Activated T-helper 17 cell treated with anti-CD3 and anti-CD28 coated beads, Interleukin-2, amount 50 U/mL, for 72 hours (primary cell): Measurements from ENCODE around the gene NUCB1. TPM values are rescaled to one million over a fixed set of nuclear protein-coding genes. Genes with fewer than 3 reads are reported as not detected.

ENCODE experiments used
- total RNA-seq, 2 donors: library from RNA; stranded (reverse); gene quantifications; one replicate each; pipeline ENCODE4 v1.2.3, GENCODE V29; 2022

NUCB1 gene
- total RNA-seq, 2 donors from 2014 or later: 158 to 184 TPM

Other genes with a start within 250 kb of the NUCB1 start
- 1 to 10 TPM in 1 of 2 donors, under 1 TPM in 1; 0.65 to 2.9 TPM for gene NTN5, start 227.3 kb upstream of the NUCB1 start, total RNA-seq
- gene FUT2, start 204.3 kb upstream of the NUCB1 start, total RNA-seq: not detected
- 1 to 10 TPM; 1.1 to 1.7 TPM for gene MAMSTR, start 180.6 kb upstream of the NUCB1 start, total RNA-seq
- under 1 TPM; 0.19 to 0.67 TPM for gene RASIP1, start 159.7 kb upstream of the NUCB1 start, total RNA-seq
- not detected for gene IZUMO1, start 153.4 kb upstream of the NUCB1 start, total RNA-seq
- gene FUT1, start 147.7 kb upstream of the NUCB1 start, total RNA-seq: under 1 TPM; 0.30 to 0.40 TPM
- not detected for gene FGF21, start 144.8 kb upstream of the NUCB1 start, total RNA-seq
- gene BCAT2, start 89.3 kb upstream of the NUCB1 start, total RNA-seq: 10 to 100 TPM; 39.7 to 54.3 TPM
- gene HSD17B14, start 63.8 kb upstream of the NUCB1 start, total RNA-seq: 1 to 10 TPM in 1 of 2 donors, not detected in 1; 1.6 TPM
- 10 to 100 TPM in 1 of 2 donors, 1 to 10 TPM in 1; 6.5 to 17.6 TPM for gene PLEKHA4, start 31.7 kb upstream of the NUCB1 start, total RNA-seq
- 100 to 1,000 TPM in 1 of 2 donors, 10 to 100 TPM in 1; 75.1 to 129 TPM for gene PPP1R15A, start 27.9 kb upstream of the NUCB1 start, total RNA-seq
- gene TULP2, start 1.6 kb upstream of the NUCB1 start, total RNA-seq: not detected
- gene DHDH, start 33.4 kb downstream of the NUCB1 start, total RNA-seq: 1 to 10 TPM; 1.2 to 3.8 TPM
- 100 to 1,000 TPM; 286 to 464 TPM for gene BAX, start 54.6 kb downstream of the NUCB1 start, total RNA-seq
- 1,000 to 10,000 TPM; 1,320 to 1,710 TPM for gene FTL, start 65.0 kb downstream of the NUCB1 start, total RNA-seq
- gene GYS1, start 93.0 kb downstream of the NUCB1 start, total RNA-seq: 10 to 100 TPM; 50.8 to 99.9 TPM
- gene RUVBL2, start 93.6 kb downstream of the NUCB1 start, total RNA-seq: 100 to 1,000 TPM; 100 to 166 TPM
- not detected for gene LHB, start 116.8 kb downstream of the NUCB1 start, total RNA-seq
- not detected for gene CGB3, start 124.0 kb downstream of the NUCB1 start, total RNA-seq
- not detected for gene CGB2, start 131.6 kb downstream of the NUCB1 start, total RNA-seq
- gene CGB1, start 136.6 kb downstream of the NUCB1 start, total RNA-seq: not detected
- not detected for gene CGB5, start 143.5 kb downstream of the NUCB1 start, total RNA-seq
- not detected for gene CGB8, start 148.8 kb downstream of the NUCB1 start, total RNA-seq
- gene CGB7, start 157.4 kb downstream of the NUCB1 start, total RNA-seq: under 1 TPM in 1 of 2 donors, not detected in 1; 0.32 TPM
- gene NTF4, start 164.5 kb downstream of the NUCB1 start, total RNA-seq: not detected
- not detected for gene KCNA7, start 172.4 kb downstream of the NUCB1 start, total RNA-seq
- gene SNRNP70, start 185.1 kb downstream of the NUCB1 start, total RNA-seq: 100 to 1,000 TPM; 114 to 204 TPM
- gene LIN7B, start 214.1 kb downstream of the NUCB1 start, total RNA-seq: 1 to 10 TPM; 4.1 to 4.7 TPM
- gene C19orf73, start 218.8 kb downstream of the NUCB1 start, total RNA-seq: 1 to 10 TPM in 1 of 2 donors, under 1 TPM in 1; 0.50 to 1.3 TPM
- gene PPFIA3, start 219.2 kb downstream of the NUCB1 start, total RNA-seq: 1 to 10 TPM; 3.6 to 3.9 TPM